Measurements from ENCODE around the gene DOCK8. TPM values are rescaled to one million over a fixed set of nuclear protein-coding genes. Genes with fewer than 3 reads are reported as not detected.
"Not testable (repeated sequence)": the region's sequence is repeated elsewhere in the genome, so short reads cannot be mapped to it uniquely, and the experiment has no call there.

The DOCK8 gene
- total RNA-seq, 4 donors from 2014 or later: 11.6 to 46.1 (median 31.8) TPM

DNA sequence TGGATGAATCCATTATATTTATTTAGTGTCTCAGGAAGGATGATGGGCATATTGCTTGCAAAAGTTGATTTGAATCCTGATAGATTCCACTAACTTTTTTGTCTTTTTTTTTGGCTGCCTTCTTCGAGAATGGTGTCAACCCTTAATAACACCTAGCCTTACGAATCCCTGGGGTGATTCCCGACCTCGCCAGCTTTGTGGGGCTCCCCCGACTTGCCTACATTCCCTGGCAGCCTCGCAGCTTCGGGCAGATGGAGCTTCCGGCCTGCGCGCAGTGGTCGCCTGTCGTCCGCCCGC lies 366 bp upstream of the DOCK8 start:
- H3K27me3 ChIP-seq: peaks cover 10% of the 10 kb centered on the region
- peaks cover 0 to 68% (median 9%) of the 10 kb centered on the region in 3 donors for H3K4me1 ChIP-seq
- H3K27ac ChIP-seq: peak overlapping the region; percentile 41 to 93 (median 89)
- no peak for ATAC-seq
- H3K4me3 ChIP-seq: peak overlapping the region; percentile 33 to 81
- no peaks in the 10 kb centered on the region for H3K9me3 ChIP-seq
- no peak for TF ChIP-seq CTCF (IDR thresholded peaks at IDR 0.05)
- no peak for TF ChIP-seq POLR2A (IDR thresholded peaks at IDR 0.05)
- no peak for TF ChIP-seq EP300 (IDR thresholded peaks at IDR 0.05)
- TF ChIP-seq POLR2AphosphoS5 (IDR thresholded peaks at IDR 0.05): no peak
- WGBS, 2 donors (ENCODE audit: low coverage in 1 of 2): 6 to 8% methylated on average over 2 to 5 of the region's 14 CpGs
- no peaks in the 10 kb centered on the region for H3K36me3 ChIP-seq

DNA sequence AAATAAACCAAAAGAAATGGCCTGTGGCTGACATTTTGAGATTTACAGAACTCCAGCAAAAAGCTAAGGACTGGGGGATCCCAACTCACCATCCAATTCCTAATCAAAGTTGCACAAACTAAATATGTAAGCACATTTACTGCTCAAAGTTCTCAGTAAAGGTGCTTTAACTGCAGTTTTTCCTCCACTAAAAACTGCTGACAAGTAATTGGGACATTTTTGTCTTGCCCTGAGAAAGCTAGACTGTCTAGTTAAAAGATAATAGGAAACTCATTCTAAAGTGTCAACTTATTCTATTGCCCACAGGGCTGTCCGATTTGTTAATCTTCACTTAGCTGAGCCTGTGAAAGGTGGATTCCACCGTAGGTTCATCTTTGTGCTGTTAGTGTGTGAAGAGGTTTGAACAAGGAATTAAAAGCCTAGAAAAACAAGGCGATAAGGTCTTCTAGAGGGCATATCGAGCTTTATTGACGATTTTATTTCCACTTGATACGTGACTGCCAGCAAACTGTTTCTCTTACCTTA lies 1.0 kb downstream of the DOCK8 start:
- H3K36me3 ChIP-seq: no peaks in the 10 kb centered on the region
- no peaks in the 10 kb centered on the region for H3K9me3 ChIP-seq
- H3K27ac ChIP-seq: peak overlapping the region; percentile 41 to 93 (median 89)
- WGBS, 2 donors (ENCODE audit: low coverage in 1 of 2): 46 to 65% methylated on average over 6 of the region's 6 CpGs
- peak overlapping the region; percentile 33 to 81 for H3K4me3 ChIP-seq
- no peak for TF ChIP-seq EP300 (IDR thresholded peaks at IDR 0.05)
- TF ChIP-seq POLR2AphosphoS5 (IDR thresholded peaks at IDR 0.05): no peak
- no peak for TF ChIP-seq CTCF (IDR thresholded peaks at IDR 0.05)
- TF ChIP-seq POLR2A (IDR thresholded peaks at IDR 0.05): no peak
- peaks cover 0 to 82% (median 9%) of the 10 kb centered on the region in 3 donors for H3K4me1 ChIP-seq
- peaks cover 10% of the 10 kb centered on the region for H3K27me3 ChIP-seq
- ATAC-seq: no peak

DNA sequence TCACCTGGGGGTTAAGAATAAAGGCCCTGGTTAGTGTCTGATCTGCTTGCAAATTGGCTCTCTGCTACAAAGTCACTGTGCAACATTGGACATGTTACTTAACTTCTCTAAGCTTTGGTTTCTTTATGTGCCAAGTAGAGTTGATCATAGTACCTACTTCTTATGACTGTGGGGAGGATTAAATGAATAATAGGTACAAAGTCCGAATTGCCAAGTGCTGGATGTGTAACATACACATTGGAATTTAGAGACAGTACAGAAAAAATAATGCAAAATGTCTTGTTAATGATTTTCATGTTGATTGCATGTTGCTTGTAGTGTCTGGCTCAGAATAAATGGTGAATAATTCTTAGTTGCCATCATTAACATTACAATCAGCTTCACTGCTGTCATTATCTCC lies 2.2 kb downstream of the DOCK8 start:
- TF ChIP-seq POLR2AphosphoS5 (IDR thresholded peaks at IDR 0.05) (no peak), POLR2A (IDR thresholded peaks at IDR 0.05) (no peak), CTCF (IDR thresholded peaks at IDR 0.05) (no peak), EP300 (IDR thresholded peaks at IDR 0.05) (no peak)
- H3K4me1 ChIP-seq: peaks cover 0 to 82% (median 5%) of the 10 kb centered on the region in 3 donors
- H3K9me3 ChIP-seq: no peaks in the 10 kb centered on the region
- 29 to 38% methylated on average over 1 of the region's 1 CpG for WGBS, 2 donors (ENCODE audit: low coverage in 1 of 2)
- H3K27ac ChIP-seq: peak overlapping the region; percentile 41 to 93 (median 78)
- H3K4me3 ChIP-seq: peak overlapping the region; percentile 19 to 81
- no peaks in the 10 kb centered on the region for H3K36me3 ChIP-seq
- no peak for ATAC-seq
- peaks cover 10% of the 10 kb centered on the region for H3K27me3 ChIP-seq

DNA sequence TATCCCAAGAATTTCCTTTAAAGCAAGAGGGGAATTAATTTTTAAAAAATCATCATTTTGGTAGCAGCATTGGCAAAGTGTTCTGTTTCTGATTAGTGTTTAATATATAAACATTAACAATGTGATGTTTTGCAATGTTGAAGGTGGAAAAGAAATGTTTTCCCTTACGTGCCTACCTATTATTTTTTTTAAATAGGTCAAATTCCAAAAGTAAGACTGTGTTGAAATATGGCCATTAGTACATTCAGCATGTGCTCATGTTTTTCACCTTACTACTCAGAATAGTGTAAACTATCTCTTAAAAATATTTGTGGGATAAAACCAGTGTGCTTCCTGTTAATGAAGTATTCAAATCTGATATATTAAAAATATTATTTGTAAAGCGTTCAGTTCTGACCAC lies 3.3 kb downstream of the DOCK8 start:
- Histone ChIP-seq H3K9me3 (no peaks in the 10 kb centered on the region), H3K27me3 (peaks cover 10% of the 10 kb centered on the region), H3K4me3 (peak overlapping the region in 1 of 2 donors; percentile 81), H3K4me1 (peaks cover 0 to 85% (median 5%) of the 10 kb centered on the region in 3 donors), H3K36me3 (no peaks in the 10 kb centered on the region), H3K27ac (peak overlapping the region in 3 of 4 donors; percentile 68 to 93 (median 89))
- ATAC-seq: no peak
- no peak for TF ChIP-seq EP300 (IDR thresholded peaks at IDR 0.05)
- TF ChIP-seq CTCF (IDR thresholded peaks at IDR 0.05): no peak
- no peak for TF ChIP-seq POLR2A (IDR thresholded peaks at IDR 0.05)
- no peak for TF ChIP-seq POLR2AphosphoS5 (IDR thresholded peaks at IDR 0.05)
- 25 to 76% methylated on average over 2 of the region's 2 CpGs for WGBS, 2 donors (ENCODE audit: low coverage in 1 of 2)

- H3K36me3 ChIP-seq, ATAC-seq, H3K9me3 ChIP-seq: not testable (repeated sequence)
- Histone ChIP-seq H3K4me1 (peaks cover 0 to 88% (median 5%) of the 10 kb centered on the region in 3 donors), H3K27me3 (peaks cover 10% of the 10 kb centered on the region), H3K4me3 (peak overlapping the region in 1 of 2 donors; percentile 5), H3K27ac (peak overlapping the region; percentile 8 to 93 (median 78))
- WGBS, 2 donors (ENCODE audit: low coverage in 1 of 2): 60 to 85% methylated on average over 1 to 7 of the region's 7 CpGs
Observed at GRCh38 chr9:219036-219435, 4.4 kb downstream of the DOCK8 start.
